ENCODE data around the gene ETV3. TPM values are rescaled to one million over a fixed set of nuclear protein-coding genes. Genes with fewer than 3 reads are reported as not detected.

The ETV3 gene
- total and polyA plus RNA-seq, 2 of the 13 experiments (the other 11 are each of a cell fraction or from before 2014, with no cell fraction given) = 4.2 to 5.8 TPM

- ChIA-PET CTCF (ENCODE audit: low intra/inter-chr PET ratio, low total read pairs) (interaction anchor here (5.1 kb wide), 1 partner anchor 66 kb away, joined by 71 read pairs; no protein-coding TSS in a partner anchor), POLR2A (interaction anchor here (1.2 to 2.3 kb wide), 3 partner anchors 15 to 65 kb away, joined by 5 to 16 read pairs (median 7); partner anchors contain the start of gene ETV3)
- no peak for TF ChIP-seq MED13 (CRISPR knock-in tag; IDR thresholded peaks at IDR 0.05)
- TF ChIP-seq FOXP1 (IDR thresholded peaks at IDR 0.05) = no peak
- no peak for TF ChIP-seq FOXP1 (CRISPR knock-in tag; IDR thresholded peaks at IDR 0.05)
- peak; percentile 13; the same call in 1 of the 2 replicates for TF ChIP-seq ZNF263 (CRISPR knock-in tag; IDR thresholded peaks at IDR 0.05)
- TF ChIP-seq ZFP41 (CRISPR knock-in tag; IDR thresholded peaks at IDR 0.05; ENCODE audit: borderline replicate concordance) = no peak
- TF ChIP-seq MAFF (IDR thresholded peaks at IDR 0.05; ENCODE audit: low read depth, low read length) = no peak
- TF ChIP-seq UBTF (CRISPR knock-in tag; IDR thresholded peaks at IDR 0.05) = no peak
- TF ChIP-seq ZFP36L2 (CRISPR knock-in tag; IDR thresholded peaks at IDR 0.05) = no peak
- TF ChIP-seq, protein P1, sequence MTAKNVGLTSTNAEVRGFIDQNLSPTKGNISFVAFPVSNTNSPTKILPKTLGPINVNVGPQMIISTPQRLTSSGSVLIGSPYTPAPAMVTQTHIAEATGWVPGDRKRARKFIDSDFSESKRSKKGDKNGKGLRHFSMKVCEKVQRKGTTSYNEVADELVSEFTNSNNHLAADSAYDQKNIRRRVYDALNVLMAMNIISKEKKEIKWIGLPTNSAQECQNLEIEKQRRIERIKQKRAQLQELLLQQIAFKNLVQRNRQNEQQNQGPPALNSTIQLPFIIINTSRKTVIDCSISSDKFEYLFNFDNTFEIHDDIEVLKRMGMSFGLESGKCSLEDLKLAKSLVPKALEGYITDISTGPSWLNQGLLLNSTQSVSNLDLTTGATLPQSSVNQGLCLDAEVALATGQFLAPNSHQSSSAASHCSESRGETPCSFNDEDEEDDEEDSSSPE (CRISPR knock-in tag; IDR thresholded peaks at IDR 0.05) = no peak
- 0 out of 2 replicates have a peak, but pooled peaks have one; percentile 15 for TF ChIP-seq PCBP1 (IDR thresholded peaks at IDR 0.05; ENCODE audit: borderline replicate concordance, low read depth, low read length)
- TF ChIP-seq ZBTB33 (CRISPR knock-in tag; IDR thresholded peaks at IDR 0.05) = no peak
- TF ChIP-seq ATF7 (IDR thresholded peaks at IDR 0.05) = no peak
- no peak for TF ChIP-seq ATF7 (CRISPR knock-in tag; IDR thresholded peaks at IDR 0.05)
- no peak for TF ChIP-seq ZBTB26 (CRISPR knock-in tag; IDR thresholded peaks at IDR 0.05; ENCODE audit: borderline replicate concordance)
- intact Hi-C loops (cut with micrococcal nuclease; ENCODE audit: unreplicated experiment) (loop anchor here (1.0 kb wide), 2 partner anchors 17 to 65 kb away; partner anchors contain the start of gene ETV3), in situ Hi-C loops (cut with HindIII; ENCODE audit: extremely low pct_ligation_motif_present, low pct_unique_long_range_greater_than_20kb) (no loop called here)
- BruUV-seq (replicated peaks) = no TSS peak
- peak overlapping the region; percentile 81 for H3K4me2 ChIP-seq (ENCODE audit: low read depth, low read length)
- WGBS (ENCODE audit: low lambda C conversion rate) = 2% methylated on average over 5 of the region's 8 CpGs
- ATAC-seq (peak; percentile 73), DNase-seq (ENCODE audit: low spot score) (peak; percentile 31), FAIRE-seq (no peak)
- peak overlapping the region; percentile 21 to 62 (median 56); a peak in 5 of 6 replicates for H3K4me3 ChIP-seq (replicated peaks in 1 of 3; ENCODE audit: insufficient read depth in 1 of 3, low read depth in 2 of 3, low read length in 3 of 3)
- no peak overlapping the region for H3K9ac ChIP-seq (ENCODE audit: insufficient read depth, low read depth, low read length)
- H2AFZ ChIP-seq (ENCODE audit: low read length) = no peak overlapping the region
- no peaks in the 10 kb centered on the region for H4K20me1 ChIP-seq (ENCODE audit: insufficient read depth, low read length)
- H3K4me1 ChIP-seq (ENCODE audit: insufficient read depth, low read length) = peaks cover 31% of the 10 kb centered on the region
- no peaks in the 10 kb centered on the region for H3K9me3 ChIP-seq (ENCODE audit: low read length)
- H3K36me3 ChIP-seq (replicated peaks in 1 of 2; ENCODE audit: control insufficient read depth in 1 of 2, insufficient read depth in 2 of 2, low read length in 2 of 2) = no peaks in the 10 kb centered on the region
- H3K27ac ChIP-seq (ENCODE audit: extremely low read length, insufficient read depth, low read length) = no peak overlapping the region
- no peaks in the 10 kb centered on the region for H3K79me2 ChIP-seq (ENCODE audit: insufficient read depth, low read length)
- H3K27me3 ChIP-seq (ENCODE audit: control insufficient read depth in 1 of 2, insufficient read depth in 2 of 2, low read length in 2 of 2) = peaks cover 2 to 17% of the 10 kb centered on the region in 2 experiments; a peak in 4 of 5 replicates
These were observed 17.5 kb upstream of the ETV3 start for GRCh38 chr1:157155658-157156057.
